GM18907 (cell line): ENCODE data around the gene HHAT.

ENCODE experiments used
- ATAC-seq: cut with Tn5 transposase; IDR thresholded peaks from one replicate; pipeline ENCODE4 v1.9.1; 2021; ENCODE audit warnings: mild to moderate bottlenecking, moderate library complexity; ENCODE audit not compliant: unreplicated experiment

HHAT gene

GRCh38 chr1:210328746-210329503 is at the start of gene HHAT:
Gene HHAT, plus strand, starts transcription at chr1:210328902. Its CDS starts 20,074 bp downstream, at chr1:210348976.
- peak; percentile 62 for ATAC-seq

DNA sequence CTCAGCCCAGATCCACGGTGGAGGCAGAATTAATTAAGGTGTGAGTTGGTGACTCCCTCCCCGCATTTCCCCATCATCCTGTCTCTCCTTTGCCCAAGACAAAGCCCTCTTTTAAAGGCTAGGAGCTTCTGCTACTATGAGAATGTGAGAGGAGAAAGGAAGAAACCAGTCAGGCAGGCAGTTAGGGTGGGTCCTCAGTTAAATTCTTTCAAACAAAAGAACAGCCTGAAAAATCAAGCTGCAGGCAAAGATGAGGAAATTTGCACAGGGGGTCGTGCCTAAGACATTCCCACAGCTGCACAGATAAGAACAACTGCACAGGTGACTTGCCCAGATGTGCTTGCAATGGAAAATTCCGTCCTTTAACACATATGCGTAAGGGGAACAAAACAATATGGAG is 48.5 kb upstream of the HHAT start:
- no peak for ATAC-seq

DNA sequence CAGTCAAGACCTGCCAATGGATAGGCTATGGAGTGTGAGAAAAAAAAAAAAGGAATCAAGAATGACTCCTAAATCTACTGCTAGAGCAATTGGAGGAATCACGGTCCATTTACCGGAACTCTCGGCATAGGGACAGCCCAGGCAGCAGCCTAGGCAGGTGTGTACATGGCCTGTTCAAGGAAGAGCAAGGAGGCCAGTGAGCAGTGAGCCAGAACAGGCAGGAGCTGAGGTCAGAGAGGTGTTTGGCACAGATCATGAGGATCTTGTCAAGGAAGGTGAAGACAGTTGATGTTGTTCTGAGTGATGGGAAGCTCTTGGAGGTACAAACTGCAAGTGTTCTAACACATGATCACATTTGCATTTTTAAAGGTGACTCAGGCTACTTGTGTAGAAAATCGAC is 40.6 kb upstream of the HHAT start:
- no peak for ATAC-seq

- no peak for ATAC-seq
These were observed 39.5 kb upstream of the HHAT start for GRCh38 chr1:210289248-210289647.

DNA sequence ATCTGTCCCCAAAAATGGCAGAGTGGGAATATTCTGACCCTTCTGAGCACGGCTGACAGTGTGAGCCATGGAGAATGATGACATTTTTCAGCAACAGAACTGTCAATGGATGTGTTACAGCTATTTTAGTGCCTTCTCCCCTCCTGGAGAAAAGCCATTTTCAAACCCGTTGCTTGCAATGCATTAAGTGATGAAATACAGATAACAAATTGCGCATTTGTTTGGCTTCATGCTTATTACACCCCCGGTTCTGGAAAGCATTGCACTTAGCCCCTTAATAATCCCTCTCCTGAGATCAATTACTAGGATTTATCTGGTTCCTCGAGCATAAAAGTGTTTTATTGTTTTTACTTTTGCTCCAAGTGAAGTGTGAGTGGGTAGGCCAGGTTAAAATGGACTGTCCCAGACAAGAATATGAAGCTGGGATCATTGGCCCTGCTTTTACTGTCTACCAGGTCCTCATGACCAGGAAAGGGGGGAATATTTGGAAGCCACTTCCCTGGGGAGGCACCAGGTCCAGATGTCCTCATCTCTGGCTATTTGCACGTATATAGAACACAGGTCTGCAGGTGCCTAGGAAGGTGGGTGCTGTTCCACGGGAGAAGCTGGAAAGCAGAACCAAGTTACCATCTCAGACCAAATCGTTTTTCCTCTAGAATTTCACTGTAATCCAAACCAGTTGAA is 37.5 kb upstream of the HHAT start:
- no peak for ATAC-seq

- ATAC-seq = no peak
These were observed 36.9 kb upstream of the HHAT start for GRCh38 chr1:210291786-210292230.

DNA sequence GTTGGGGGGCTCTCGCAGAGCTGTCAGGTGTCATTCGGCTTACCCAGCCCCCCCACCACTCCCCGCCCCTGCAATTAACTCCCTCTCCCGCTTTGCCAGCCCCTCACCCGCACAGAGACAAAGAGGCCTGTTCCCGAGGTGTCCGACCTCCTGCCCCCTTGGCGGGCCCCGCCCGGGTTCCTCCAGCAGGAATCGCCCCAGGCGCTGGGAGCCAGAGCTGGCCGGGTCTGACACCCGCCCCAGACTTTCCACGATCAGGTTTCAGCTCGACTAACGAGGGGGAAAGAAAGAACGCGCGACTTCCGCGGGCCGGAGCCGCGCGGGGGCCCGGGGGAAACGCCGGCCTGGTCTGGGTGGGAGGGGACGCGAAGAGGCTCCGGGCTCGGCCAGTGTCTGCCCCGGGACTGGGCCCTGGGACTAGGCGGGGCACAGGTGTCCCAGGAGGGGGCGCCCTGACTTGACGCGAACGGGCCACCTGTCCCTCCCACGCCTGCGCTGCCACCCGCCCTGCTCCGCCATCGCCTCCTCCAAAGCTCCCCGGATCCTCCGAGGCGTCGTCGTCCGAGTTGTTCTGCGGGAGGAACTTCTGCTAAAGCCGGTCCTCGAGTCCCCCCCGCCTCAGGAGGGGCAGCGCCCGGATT is 36.4 kb upstream of the HHAT start:
- peak; percentile 72 for ATAC-seq

- ATAC-seq = no peak
These were observed 35.5 kb upstream of the HHAT start for GRCh38 chr1:210293171-210293607.

DNA sequence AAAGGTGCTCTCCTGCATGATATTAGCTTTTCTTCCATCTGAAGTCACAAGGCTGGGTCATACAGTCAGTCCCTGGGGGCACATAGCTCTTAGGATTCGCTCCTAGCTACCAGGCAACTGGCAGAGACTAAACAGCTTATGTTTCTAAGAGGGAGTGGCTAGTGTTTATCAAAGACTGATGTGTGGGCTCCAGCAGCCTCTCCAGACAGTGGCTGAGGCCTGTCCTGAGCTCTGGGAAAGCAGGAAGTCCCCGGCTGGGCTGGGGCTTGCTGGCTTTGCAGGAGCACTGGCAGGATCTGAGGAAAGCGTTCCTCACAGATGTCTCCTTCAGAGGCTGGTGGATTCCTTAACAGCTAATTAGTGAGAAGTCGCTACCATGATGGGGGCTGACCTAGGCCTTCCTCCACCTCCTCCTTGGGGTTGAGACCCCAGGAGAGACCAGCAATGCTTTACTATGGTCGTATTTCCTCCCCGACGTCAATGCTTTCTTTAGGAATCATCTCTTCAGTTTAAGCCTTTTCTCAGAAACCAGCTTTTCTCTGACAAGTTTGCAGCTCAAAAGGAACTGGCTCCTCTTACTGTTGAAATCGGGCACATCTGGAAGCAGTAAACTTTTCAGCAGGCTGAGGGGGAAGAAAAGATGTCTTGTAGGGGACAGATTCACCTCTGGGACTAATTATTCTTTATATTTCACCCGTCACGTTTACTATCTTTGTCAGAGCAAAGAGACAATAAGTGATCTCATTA is 33.5 kb upstream of the HHAT start:
- ATAC-seq = no peak

DNA sequence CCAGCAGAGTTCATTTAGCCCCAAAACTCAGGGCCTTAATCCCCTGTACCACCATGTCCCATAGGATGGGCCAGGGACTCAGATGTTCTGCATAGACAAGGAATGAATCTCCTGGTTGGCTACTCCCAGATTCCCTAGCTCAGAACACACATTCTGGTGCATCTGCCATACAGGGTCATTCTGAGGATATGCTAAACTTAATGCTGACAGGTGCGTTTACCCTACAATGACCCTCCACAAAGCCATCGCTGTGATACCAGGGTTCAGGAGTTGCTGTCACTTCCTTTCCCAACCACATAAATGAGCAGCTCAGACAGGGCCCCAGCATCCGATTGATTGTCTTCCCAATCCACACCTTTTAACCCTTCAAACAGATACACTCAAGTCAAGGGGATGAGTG is 32.0 kb upstream of the HHAT start:
- ATAC-seq = no peak

DNA sequence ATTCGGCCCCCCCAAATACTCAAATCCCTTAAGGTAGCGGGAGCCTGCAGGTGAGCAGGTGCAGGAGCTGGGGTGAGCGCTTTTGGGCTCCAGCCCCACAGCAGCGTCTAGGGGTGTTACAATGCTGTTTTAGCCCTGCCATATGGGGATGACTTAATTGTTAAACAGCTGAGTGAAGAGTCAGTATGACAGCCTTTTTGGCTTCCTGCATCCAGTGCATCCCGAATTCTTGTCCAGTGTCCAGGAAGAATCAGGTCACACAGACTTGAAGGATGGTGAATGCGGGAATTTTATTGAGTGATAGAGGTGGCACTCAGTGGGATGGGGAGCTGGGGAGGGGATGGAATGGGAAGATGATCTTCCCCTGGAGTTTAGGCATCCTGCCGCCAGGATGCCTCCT is 30.4 kb upstream of the HHAT start:
- ATAC-seq = no peak

DNA sequence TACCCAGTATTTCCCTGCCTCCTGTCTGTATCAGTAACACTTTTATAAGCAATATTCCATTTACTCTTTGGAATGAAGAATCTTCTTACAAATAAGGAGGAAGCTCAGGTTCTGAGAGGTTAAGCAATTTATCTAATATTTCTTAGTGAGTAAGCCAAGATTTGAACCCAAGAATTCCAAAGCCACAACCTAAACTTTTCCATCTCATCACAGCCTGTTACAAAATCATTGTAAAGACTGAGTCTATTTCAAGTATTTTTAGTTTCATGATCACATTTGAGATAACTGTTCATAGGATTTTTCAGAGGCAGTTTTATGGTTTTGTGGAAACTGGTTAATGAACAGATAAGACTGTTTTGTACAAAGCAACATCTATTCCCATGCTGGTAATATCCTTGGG is 29.8 kb upstream of the HHAT start:
- no peak for ATAC-seq

DNA sequence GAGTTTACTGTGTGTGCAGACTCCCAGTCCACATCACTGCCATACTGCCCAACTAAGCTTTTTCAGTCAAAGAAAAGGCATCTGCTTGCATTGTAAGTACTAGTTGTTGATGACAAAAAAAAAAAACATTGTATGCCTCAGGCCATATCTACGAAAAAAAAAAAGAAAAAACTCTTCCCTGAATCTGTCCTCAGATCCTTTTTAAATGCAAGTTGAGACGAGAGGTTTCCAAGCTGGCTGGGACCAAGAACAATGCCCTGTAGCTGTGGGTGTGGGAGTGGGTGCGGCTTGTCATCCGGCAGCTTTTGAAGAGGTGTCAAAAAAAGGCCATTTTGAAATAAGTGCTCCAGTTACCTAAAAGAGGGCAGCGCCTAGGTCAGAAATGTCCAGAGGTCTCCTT is 29.2 kb upstream of the HHAT start:
- no peak for ATAC-seq

DNA sequence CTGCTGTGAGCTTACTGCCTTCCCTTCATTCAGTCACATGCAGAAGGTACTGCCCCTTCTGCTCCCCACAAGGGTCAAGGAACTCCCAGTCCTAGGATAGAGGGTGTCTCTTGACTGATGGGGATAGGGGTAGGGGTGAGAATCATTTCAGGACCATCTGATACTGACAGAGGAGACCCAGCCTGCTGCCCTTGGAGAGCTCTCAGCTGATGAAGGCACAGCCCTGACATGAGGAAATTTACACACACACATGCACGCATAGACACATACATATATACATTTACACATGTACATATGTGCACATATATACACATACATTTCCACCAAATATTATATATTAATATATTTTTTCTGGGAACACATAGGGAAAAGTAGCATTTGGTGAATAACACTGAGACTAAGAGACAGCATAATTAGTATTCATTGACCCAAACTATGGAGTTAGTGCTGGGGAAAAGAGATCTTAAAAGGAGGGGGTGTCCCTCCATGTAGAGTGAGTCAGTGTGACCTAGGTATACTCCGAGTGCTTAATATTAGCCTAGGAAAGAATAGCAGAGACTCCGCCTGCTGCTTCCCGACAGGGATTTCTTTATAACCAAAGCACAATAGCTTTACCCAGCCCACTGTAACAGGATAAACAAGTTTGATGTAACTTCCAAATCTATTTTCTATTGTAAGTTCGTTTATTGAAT is 27.6 kb upstream of the HHAT start:
- ATAC-seq = no peak

- ATAC-seq = no peak
These were observed 27.1 kb upstream of the HHAT start for GRCh38 chr1:210301615-210302000.

GRCh38 chr1:210302501-210302900 is 26.2 kb upstream of the HHAT start:
- no peak for ATAC-seq

DNA sequence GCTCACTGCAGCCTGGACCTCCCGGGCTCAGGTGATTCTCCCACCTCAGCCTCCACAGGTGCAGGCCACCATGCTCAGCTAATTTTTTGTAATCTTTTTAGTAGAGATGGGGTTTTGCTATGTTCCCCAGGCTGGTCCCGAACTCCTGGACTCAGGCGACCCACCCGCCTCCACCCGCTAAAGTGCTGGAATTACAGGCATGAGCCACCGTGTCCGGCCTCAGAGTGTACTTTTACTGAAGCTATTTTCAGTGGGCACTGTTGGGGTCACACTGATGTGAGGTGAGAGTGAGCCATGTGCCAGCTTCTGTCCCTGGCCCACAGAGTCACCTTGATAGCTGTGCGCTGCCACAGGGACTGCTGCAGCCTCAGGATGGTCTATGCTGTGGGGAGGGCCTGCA is 25.3 kb upstream of the HHAT start:
- ATAC-seq = no peak

- ATAC-seq = no peak
These were observed 18.0 kb upstream of the HHAT start for GRCh38 chr1:210310562-210311153.

GRCh38 chr1:210311726-210312493 is 16.8 kb upstream of the HHAT start:
- no peak for ATAC-seq
